ENCODE measurements around the gene PDXDC1.
"Not testable (repeated sequence)": the region's sequence is repeated elsewhere in the genome, so short reads cannot be mapped to it uniquely, and the experiment has no call there.

PDXDC1 gene

GRCh38 chr16:15034266-15035162, 59.7 kb downstream of the PDXDC1 start:
- Histone ChIP-seq H3K27me3 (ENCODE audit: control insufficient read depth, insufficient read depth, low read length) (no peaks in the 10 kb centered on the region), H3K9ac (ENCODE audit: low read length) (no peak overlapping the region), H3K4me1 (ENCODE audit: control insufficient read depth, low read depth, low read length) (no peaks in the 10 kb centered on the region), H3K4me3 (ENCODE audit: low read length) (no peak overlapping the region), H3K27ac (ENCODE audit: low read length) (no peak overlapping the region), H3K9me3 (ENCODE audit: control insufficient read depth, low read depth, low read length) (no peaks in the 10 kb centered on the region), H3K36me3 (ENCODE audit: control insufficient read depth, low read depth, low read length) (peaks cover 79% of the 10 kb centered on the region)

- peaks cover 87% of the 10 kb centered on the region for H3K36me3 ChIP-seq (ENCODE audit: control insufficient read depth, low read depth, low read length)
Measured at GRCh38 chr16:15035163-15035729, 60.4 kb downstream of the PDXDC1 start.

GRCh38 chr16:15037003-15037402, 62.2 kb downstream of the PDXDC1 start:
- no peak overlapping the region for H3K27ac ChIP-seq (ENCODE audit: low read length)
- H3K9ac ChIP-seq (ENCODE audit: low read length): no peak overlapping the region
- H3K4me3 ChIP-seq (ENCODE audit: low read length): no peak overlapping the region
- no peaks in the 10 kb centered on the region for H3K27me3 ChIP-seq (ENCODE audit: control insufficient read depth, insufficient read depth, low read length)
- peaks cover 87% of the 10 kb centered on the region for H3K36me3 ChIP-seq (ENCODE audit: control insufficient read depth, low read depth, low read length)
- no peaks in the 10 kb centered on the region for H3K4me1 ChIP-seq (ENCODE audit: control insufficient read depth, low read depth, low read length)
- no peaks in the 10 kb centered on the region for H3K9me3 ChIP-seq (ENCODE audit: control insufficient read depth, low read depth, low read length)

More at GRCh38 chr16:15035163-15035729, 60.4 kb downstream of the PDXDC1 start:
- no peak overlapping the region for H3K27ac ChIP-seq (ENCODE audit: low read length)
- no peaks in the 10 kb centered on the region for H3K27me3 ChIP-seq (ENCODE audit: control insufficient read depth, insufficient read depth, low read length)
- no peak overlapping the region for H3K4me3 ChIP-seq (ENCODE audit: low read length)
- no peak overlapping the region for H3K9ac ChIP-seq (ENCODE audit: low read length)
- no peaks in the 10 kb centered on the region for H3K9me3 ChIP-seq (ENCODE audit: control insufficient read depth, low read depth, low read length)
- H3K4me1 ChIP-seq (ENCODE audit: control insufficient read depth, low read depth, low read length): no peaks in the 10 kb centered on the region

- H3K36me3 ChIP-seq (ENCODE audit: control insufficient read depth, low read depth, low read length): peaks cover 84% of the 10 kb centered on the region
- no peak overlapping the region for H3K27ac ChIP-seq (ENCODE audit: low read length)
- no peak overlapping the region for H3K4me3 ChIP-seq (ENCODE audit: low read length)
- H3K9ac ChIP-seq (ENCODE audit: low read length): no peak overlapping the region
- H3K27me3 ChIP-seq (ENCODE audit: control insufficient read depth, insufficient read depth, low read length): no peaks in the 10 kb centered on the region
- H3K4me1 ChIP-seq (ENCODE audit: control insufficient read depth, low read depth, low read length): no peaks in the 10 kb centered on the region
- H3K9me3 ChIP-seq (ENCODE audit: control insufficient read depth, low read depth, low read length): no peaks in the 10 kb centered on the region
Measured at GRCh38 chr16:15037745-15038144, 62.9 kb downstream of the PDXDC1 start.

- no peaks in the 10 kb centered on the region for H3K9me3 ChIP-seq (ENCODE audit: control insufficient read depth, low read depth, low read length)
- no peak overlapping the region for H3K4me3 ChIP-seq (ENCODE audit: low read length)
- no peaks in the 10 kb centered on the region for H3K4me1 ChIP-seq (ENCODE audit: control insufficient read depth, low read depth, low read length)
- no peaks in the 10 kb centered on the region for H3K27me3 ChIP-seq (ENCODE audit: control insufficient read depth, insufficient read depth, low read length)
- no peak overlapping the region for H3K9ac ChIP-seq (ENCODE audit: low read length)
- no peak overlapping the region for H3K27ac ChIP-seq (ENCODE audit: low read length)
- H3K36me3 ChIP-seq (ENCODE audit: control insufficient read depth, low read depth, low read length): peaks cover 74% of the 10 kb centered on the region
Measured at GRCh38 chr16:15038689-15039088, 63.9 kb downstream of the PDXDC1 start.

- no peak overlapping the region for H3K9ac ChIP-seq (ENCODE audit: low read length)
- peaks cover 51% of the 10 kb centered on the region for H3K36me3 ChIP-seq (ENCODE audit: control insufficient read depth, low read depth, low read length)
- no peaks in the 10 kb centered on the region for H3K9me3 ChIP-seq (ENCODE audit: control insufficient read depth, low read depth, low read length)
- H3K27ac ChIP-seq (ENCODE audit: low read length): no peak overlapping the region
- H3K4me1 ChIP-seq (ENCODE audit: control insufficient read depth, low read depth, low read length): no peaks in the 10 kb centered on the region
- no peak overlapping the region for H3K4me3 ChIP-seq (ENCODE audit: low read length)
- no peaks in the 10 kb centered on the region for H3K27me3 ChIP-seq (ENCODE audit: control insufficient read depth, insufficient read depth, low read length)
Measured at GRCh38 chr16:15041271-15042004, 66.6 kb downstream of the PDXDC1 start.

- Histone ChIP-seq H3K9ac (ENCODE audit: low read length) (no peak overlapping the region), H3K4me1 (ENCODE audit: control insufficient read depth, low read depth, low read length) (no peaks in the 10 kb centered on the region), H3K36me3 (ENCODE audit: control insufficient read depth, low read depth, low read length) (peaks cover 33% of the 10 kb centered on the region), H3K9me3 (ENCODE audit: control insufficient read depth, low read depth, low read length) (no peaks in the 10 kb centered on the region), H3K27me3 (ENCODE audit: control insufficient read depth, insufficient read depth, low read length) (no peaks in the 10 kb centered on the region), H3K4me3 (ENCODE audit: low read length) (no peak overlapping the region), H3K27ac (ENCODE audit: low read length) (no peak overlapping the region)
Measured at GRCh38 chr16:15043344-15043743, 68.5 kb downstream of the PDXDC1 start.

- no peak overlapping the region for H3K4me3 ChIP-seq (ENCODE audit: low read length)
- peaks cover 24% of the 10 kb centered on the region for H3K36me3 ChIP-seq (ENCODE audit: control insufficient read depth, low read depth, low read length)
- no peak overlapping the region for H3K27ac ChIP-seq (ENCODE audit: low read length)
- no peaks in the 10 kb centered on the region for H3K27me3 ChIP-seq (ENCODE audit: control insufficient read depth, insufficient read depth, low read length)
- no peak overlapping the region for H3K9ac ChIP-seq (ENCODE audit: low read length)
- H3K4me1 ChIP-seq (ENCODE audit: control insufficient read depth, low read depth, low read length): no peaks in the 10 kb centered on the region
- no peaks in the 10 kb centered on the region for H3K9me3 ChIP-seq (ENCODE audit: control insufficient read depth, low read depth, low read length)
Measured at GRCh38 chr16:15044286-15044685, 69.5 kb downstream of the PDXDC1 start.

GRCh38 chr16:15045270-15045669, 70.4 kb downstream of the PDXDC1 start:
- H3K4me1 ChIP-seq (ENCODE audit: control insufficient read depth, low read depth, low read length); H3K4me3 ChIP-seq (ENCODE audit: low read length); H3K27ac ChIP-seq (ENCODE audit: low read length); H3K9me3 ChIP-seq (ENCODE audit: control insufficient read depth, low read depth, low read length); H3K27me3 ChIP-seq (ENCODE audit: control insufficient read depth, insufficient read depth, low read length); H3K9ac ChIP-seq (ENCODE audit: low read length): not testable (repeated sequence)
- H3K36me3 ChIP-seq (ENCODE audit: control insufficient read depth, low read depth, low read length): peaks cover 14% of the 10 kb centered on the region

- Histone ChIP-seq H3K9ac (ENCODE audit: low read length) (no peak overlapping the region), H3K27me3 (ENCODE audit: control insufficient read depth, insufficient read depth, low read length) (no peaks in the 10 kb centered on the region), H3K4me1 (ENCODE audit: control insufficient read depth, low read depth, low read length) (no peaks in the 10 kb centered on the region), H3K4me3 (ENCODE audit: low read length) (no peak overlapping the region), H3K9me3 (ENCODE audit: control insufficient read depth, low read depth, low read length) (no peaks in the 10 kb centered on the region), H3K36me3 (ENCODE audit: control insufficient read depth, low read depth, low read length) (peaks cover 7% of the 10 kb centered on the region), H3K27ac (ENCODE audit: low read length) (no peak overlapping the region)
Measured at GRCh38 chr16:15046692-15047376, 72.0 kb downstream of the PDXDC1 start.

GRCh38 chr16:15049581-15050180, 74.9 kb downstream of the PDXDC1 start:
- H3K4me3 ChIP-seq (ENCODE audit: low read length): no peak overlapping the region
- H3K9ac ChIP-seq (ENCODE audit: low read length): no peak overlapping the region
- no peaks in the 10 kb centered on the region for H3K27me3 ChIP-seq (ENCODE audit: control insufficient read depth, insufficient read depth, low read length)
- no peak overlapping the region for H3K27ac ChIP-seq (ENCODE audit: low read length)
- H3K4me1 ChIP-seq (ENCODE audit: control insufficient read depth, low read depth, low read length): no peaks in the 10 kb centered on the region
- H3K9me3 ChIP-seq (ENCODE audit: control insufficient read depth, low read depth, low read length): no peaks in the 10 kb centered on the region
- H3K36me3 ChIP-seq (ENCODE audit: control insufficient read depth, low read depth, low read length): peaks cover 5% of the 10 kb centered on the region

Data from iPS-18a (cell line).